ENCODE measurements around the gene F2RL3.

The F2RL3 gene

GRCh38 chr19:16888629-16889365, at the start of gene F2RL3:
TSS of gene F2RL3 (plus strand) at chr19:16888999. CDS start at chr19:16889190, 191 bp downstream.
- no peak for DNase-seq (ENCODE audit: low read depth in 2 of 2)

GRCh38 chr19:16841391-16841926, 47.3 kb upstream of the F2RL3 start:
- no peak for DNase-seq (ENCODE audit: low read depth in 2 of 2)

- no peak for DNase-seq (ENCODE audit: low read depth in 2 of 2)
These were observed 41.9 kb upstream of the F2RL3 start for GRCh38 chr19:16846901-16847300.

GRCh38 chr19:16847430-16847829, 41.4 kb upstream of the F2RL3 start:
- DNase-seq (ENCODE audit: low read depth in 2 of 2): no peak

GRCh38 chr19:16849168-16849567, 39.6 kb upstream of the F2RL3 start:
- DNase-seq (ENCODE audit: low read depth in 2 of 2): no peak

- DNase-seq (ENCODE audit: low read depth in 2 of 2): no peak
These were observed 38.7 kb upstream of the F2RL3 start for GRCh38 chr19:16850133-16850532.

GRCh38 chr19:16851031-16851712, 37.6 kb upstream of the F2RL3 start:
- no peak for DNase-seq (ENCODE audit: low read depth in 2 of 2)

- DNase-seq (ENCODE audit: low read depth in 2 of 2): no peak
These were observed 35.7 kb upstream of the F2RL3 start for GRCh38 chr19:16853066-16853465.

- DNase-seq (ENCODE audit: low read depth in 2 of 2): no peak
These were observed 32.7 kb upstream of the F2RL3 start for GRCh38 chr19:16856091-16856490.

GRCh38 chr19:16859626-16860025, 29.2 kb upstream of the F2RL3 start:
- DNase-seq (ENCODE audit: low read depth in 2 of 2): no peak

- no peak for DNase-seq (ENCODE audit: low read depth in 2 of 2)
These were observed 28.7 kb upstream of the F2RL3 start for GRCh38 chr19:16860118-16860517.

- DNase-seq (ENCODE audit: low read depth in 2 of 2): no peak
These were observed 27.8 kb upstream of the F2RL3 start for GRCh38 chr19:16861011-16861410.

GRCh38 chr19:16861834-16862233, 27.0 kb upstream of the F2RL3 start:
- DNase-seq (ENCODE audit: low read depth in 2 of 2): no peak

- DNase-seq (ENCODE audit: low read depth in 2 of 2): no peak
These were observed 25.9 kb upstream of the F2RL3 start for GRCh38 chr19:16862826-16863415.

GRCh38 chr19:16867211-16867610, 21.6 kb upstream of the F2RL3 start:
- DNase-seq (ENCODE audit: low read depth in 2 of 2): no peak

GRCh38 chr19:16868423-16869130, 20.2 kb upstream of the F2RL3 start:
- DNase-seq (ENCODE audit: low read depth in 2 of 2): no peak

GRCh38 chr19:16869331-16869972, 19.3 kb upstream of the F2RL3 start:
- no peak for DNase-seq (ENCODE audit: low read depth in 2 of 2)

- DNase-seq (ENCODE audit: low read depth in 2 of 2): no peak
These were observed 16.9 kb upstream of the F2RL3 start for GRCh38 chr19:16871871-16872270.

GRCh38 chr19:16872728-16873127, 16.1 kb upstream of the F2RL3 start:
- DNase-seq (ENCODE audit: low read depth in 2 of 2): no peak

- DNase-seq (ENCODE audit: low read depth in 2 of 2): no peak
These were observed 15.2 kb upstream of the F2RL3 start for GRCh38 chr19:16873594-16873993.

- DNase-seq (ENCODE audit: low read depth in 2 of 2): no peak
These were observed 14.4 kb upstream of the F2RL3 start for GRCh38 chr19:16874250-16874977.
